Activated naive CD8-positive, alpha-beta T cell treated with anti-CD3 and anti-CD28 coated beads for 36 hours (primary cell): ENCODE results near the gene ZNF462. TPM values are rescaled to one million over a fixed set of nuclear protein-coding genes. Genes with fewer than 3 reads are reported as not detected.
"Not testable (repeated sequence)": the region's sequence is repeated elsewhere in the genome, so short reads cannot be mapped to it uniquely, and the experiment has no call there.

Experiments used
- DNase-seq: peaks from one replicate; pipeline ENCODE4 v3.0.0; 2021
- H3K27ac Mint-ChIP-seq: one replicate; pipeline ENCODE4 v1.8.0; 2022; ENCODE audit warnings: mild to moderate bottlenecking, moderate library complexity, mixed read lengths
- H3K27me3 Mint-ChIP-seq: one replicate; pipeline ENCODE4 v1.8.0; 2022; ENCODE audit warnings: mild to moderate bottlenecking, mixed read lengths
- H3K36me3 Mint-ChIP-seq: one replicate; pipeline ENCODE4 v1.8.0; 2021; ENCODE audit warnings: mild to moderate bottlenecking, mixed read lengths
- H3K4me1 Mint-ChIP-seq: one replicate; pipeline ENCODE4 v1.8.0; 2021; ENCODE audit warnings: mixed read lengths
- H3K4me3 Mint-ChIP-seq: one replicate; pipeline ENCODE4 v1.8.0; 2022; ENCODE audit warnings: mild to moderate bottlenecking, moderate library complexity, mixed read lengths
- H3K9me3 Mint-ChIP-seq: one replicate; pipeline ENCODE4 v1.8.0; 2022; ENCODE audit warnings: mixed read lengths
- total RNA-seq, 2 experiments: library from RNA; stranded (reverse); gene quantifications; one replicate each; pipeline ENCODE4 v1.2.3, GENCODE V29; 2021

Gene ZNF462
- total RNA-seq, 2 experiments from 2014 or later, result 0.23 TPM; not detected in 1

DNA sequence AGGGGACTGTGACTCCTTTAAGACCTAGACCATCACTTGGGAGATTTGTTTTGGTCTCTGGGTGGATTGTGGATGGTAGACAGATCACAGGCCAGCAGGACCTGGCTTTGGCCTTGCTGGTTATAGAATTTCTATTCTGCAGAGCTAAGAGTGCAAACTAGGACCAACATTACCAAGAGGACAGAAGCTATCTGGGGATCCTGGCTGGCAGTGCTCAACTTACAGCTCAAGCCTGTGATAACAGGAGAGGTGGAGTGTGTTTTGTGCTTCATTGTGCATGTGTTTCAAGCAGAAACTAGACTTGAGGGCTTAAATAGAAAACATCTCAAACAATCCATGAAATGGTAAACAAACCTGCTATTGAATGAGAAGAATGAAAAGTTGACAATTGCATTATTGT lies 106.7 kb downstream of the ZNF462 start:
- no peaks in the 10 kb centered on the region for H3K9me3 Mint-ChIP-seq
- H3K27ac Mint-ChIP-seq, result no peak overlapping the region
- no peak for DNase-seq
- H3K4me3 Mint-ChIP-seq, result no peak overlapping the region
- H3K27me3 Mint-ChIP-seq, result peaks cover 3% of the 10 kb centered on the region
- no peaks in the 10 kb centered on the region for H3K36me3 Mint-ChIP-seq
- peaks cover 5% of the 10 kb centered on the region for H3K4me1 Mint-ChIP-seq

DNA sequence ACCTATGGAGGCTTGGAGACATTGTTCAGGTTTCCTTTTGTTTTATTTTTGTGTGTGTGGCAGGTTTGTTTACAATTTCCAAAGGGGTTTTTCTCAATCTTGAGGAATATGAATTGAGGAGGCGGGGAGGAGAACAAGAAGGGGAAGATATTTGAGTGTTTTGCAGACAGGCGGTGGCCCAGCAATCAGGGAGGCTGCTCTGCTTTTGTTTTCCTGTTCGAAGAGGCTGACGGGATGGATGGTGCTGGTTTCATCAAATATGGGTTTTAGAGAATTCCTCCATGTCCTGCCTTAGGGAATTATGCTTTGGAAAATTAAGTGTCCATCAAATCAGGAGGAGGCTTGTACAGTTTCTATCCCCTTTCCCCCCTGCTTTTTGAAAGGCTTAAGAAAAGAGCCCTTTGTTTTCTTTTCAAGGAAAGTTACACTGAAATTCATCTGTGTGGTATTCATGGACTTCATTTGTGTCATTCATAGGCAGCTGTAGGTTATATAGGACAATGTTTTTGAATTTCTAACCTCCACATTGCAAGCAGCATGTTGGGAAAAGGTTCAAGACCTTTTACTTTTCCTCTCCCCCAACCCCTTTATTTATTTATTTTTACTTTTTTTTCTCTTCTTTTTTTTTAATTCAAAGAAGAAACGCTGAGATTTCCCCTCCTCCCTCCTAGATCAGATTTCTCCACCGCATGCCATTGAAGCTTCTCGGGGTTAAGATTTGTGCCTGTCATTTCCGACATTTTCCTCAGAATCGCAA lies 107.4 kb downstream of the ZNF462 start:
- Mint-ChIP-seq H3K9me3 (no peaks in the 10 kb centered on the region), H3K4me3 (no peak overlapping the region), H3K36me3 (no peaks in the 10 kb centered on the region), H3K4me1 (no peaks in the 10 kb centered on the region), H3K27ac (no peak overlapping the region), H3K27me3 (peaks cover 3% of the 10 kb centered on the region)
- DNase-seq, result no peak

DNA sequence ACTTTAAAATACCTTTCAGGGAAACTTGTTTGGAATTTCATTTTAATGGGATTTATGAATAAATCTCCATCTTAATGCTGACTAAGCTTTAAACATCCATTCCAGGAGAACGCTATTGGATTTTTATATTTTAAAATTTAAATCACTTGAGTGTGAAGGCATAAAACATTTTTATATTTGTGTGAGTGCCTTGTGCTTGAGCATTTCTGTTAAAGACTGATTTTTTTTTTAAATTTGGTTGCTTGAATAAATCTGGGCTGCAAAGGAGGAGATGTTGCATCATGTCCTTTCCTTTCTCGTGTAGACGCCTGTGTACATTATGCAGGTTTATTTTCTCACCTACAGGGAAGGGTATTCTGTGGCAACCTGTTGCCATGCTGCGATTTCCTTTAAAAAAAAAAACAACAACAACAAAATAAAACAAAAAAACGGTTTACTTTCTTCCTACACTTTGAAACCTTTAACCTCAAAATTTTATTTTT lies 108.1 kb downstream of the ZNF462 start:
- no peak overlapping the region for H3K4me3 Mint-ChIP-seq
- no peaks in the 10 kb centered on the region for H3K36me3 Mint-ChIP-seq
- no peak overlapping the region for H3K27ac Mint-ChIP-seq
- H3K9me3 Mint-ChIP-seq, result no peaks in the 10 kb centered on the region
- H3K27me3 Mint-ChIP-seq, result peaks cover 3% of the 10 kb centered on the region
- DNase-seq, result no peak
- no peaks in the 10 kb centered on the region for H3K4me1 Mint-ChIP-seq

DNA sequence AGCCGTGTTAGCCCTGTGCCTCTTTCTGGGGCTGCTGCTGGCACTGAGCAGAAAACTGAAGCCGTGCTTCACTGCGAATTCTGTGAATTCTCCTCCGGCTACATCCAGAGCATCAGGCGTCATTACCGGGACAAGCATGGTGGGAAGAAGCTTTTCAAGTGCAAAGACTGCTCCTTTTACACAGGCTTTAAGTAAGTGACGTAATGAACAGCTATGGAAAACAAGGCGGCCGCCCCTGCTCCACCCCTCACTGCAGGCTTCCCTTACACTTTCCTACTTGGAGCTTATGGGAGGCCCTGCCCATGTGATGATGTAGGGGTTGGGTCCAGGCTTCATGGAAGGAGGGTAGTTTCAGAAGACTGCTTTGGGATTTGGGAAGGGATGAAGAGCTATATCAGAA lies 109.1 kb downstream of the ZNF462 start:
- H3K27me3 Mint-ChIP-seq, result peaks cover 3% of the 10 kb centered on the region
- H3K4me1 Mint-ChIP-seq, result no peaks in the 10 kb centered on the region
- DNase-seq, result no peak
- no peak overlapping the region for H3K27ac Mint-ChIP-seq
- H3K36me3 Mint-ChIP-seq, result no peaks in the 10 kb centered on the region
- H3K9me3 Mint-ChIP-seq, result no peaks in the 10 kb centered on the region
- H3K4me3 Mint-ChIP-seq, result no peak overlapping the region

DNA sequence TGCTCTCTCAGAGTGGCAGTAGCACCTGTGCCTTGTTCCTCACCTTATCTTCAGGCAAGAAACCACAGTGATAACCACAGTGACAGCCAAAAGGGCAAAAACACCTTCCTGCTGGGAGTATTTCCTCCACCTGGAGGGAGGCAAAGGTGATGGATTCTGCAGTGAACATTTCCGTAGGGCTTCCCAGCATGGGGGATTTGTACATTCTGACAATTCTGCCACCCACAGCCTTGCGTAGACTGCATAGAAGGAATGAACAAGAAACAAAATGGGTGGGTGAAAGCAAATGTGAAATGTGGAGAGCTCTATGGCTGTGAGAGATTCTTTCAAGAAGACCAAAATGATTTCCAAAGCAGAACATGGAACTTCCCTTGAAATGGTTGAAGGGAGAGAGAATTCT lies 111.4 kb downstream of the ZNF462 start:
- Mint-ChIP-seq H3K27ac (no peak overlapping the region), H3K9me3 (no peaks in the 10 kb centered on the region), H3K4me3 (no peak overlapping the region), H3K36me3 (no peaks in the 10 kb centered on the region), H3K27me3 (peaks cover 3% of the 10 kb centered on the region), H3K4me1 (no peaks in the 10 kb centered on the region)
- no peak for DNase-seq

DNA sequence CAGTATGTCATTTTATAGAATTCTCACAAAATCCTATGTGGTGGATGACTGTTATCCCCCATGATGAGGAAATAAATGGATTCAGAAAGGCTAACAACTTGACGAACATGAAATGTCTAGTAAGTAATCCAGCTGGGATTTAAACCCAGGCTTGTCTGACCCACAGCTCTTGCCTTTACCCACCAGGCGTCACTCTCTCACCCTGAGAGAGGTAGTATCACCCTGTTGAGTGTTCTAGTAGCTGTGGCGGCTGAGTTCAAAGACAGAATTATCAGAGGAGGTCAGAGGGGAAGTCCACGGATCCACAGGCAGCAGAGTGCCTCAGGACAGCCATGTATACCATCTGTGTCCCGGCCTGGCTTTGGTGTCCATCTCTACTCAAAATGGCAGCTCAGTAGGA lies 113.8 kb downstream of the ZNF462 start:
- Mint-ChIP-seq H3K9me3 (no peaks in the 10 kb centered on the region), H3K4me1 (no peaks in the 10 kb centered on the region), H3K27ac (no peak overlapping the region), H3K4me3 (no peak overlapping the region), H3K36me3 (no peaks in the 10 kb centered on the region), H3K27me3 (peaks cover 3% of the 10 kb centered on the region)
- DNase-seq, result no peak

DNA sequence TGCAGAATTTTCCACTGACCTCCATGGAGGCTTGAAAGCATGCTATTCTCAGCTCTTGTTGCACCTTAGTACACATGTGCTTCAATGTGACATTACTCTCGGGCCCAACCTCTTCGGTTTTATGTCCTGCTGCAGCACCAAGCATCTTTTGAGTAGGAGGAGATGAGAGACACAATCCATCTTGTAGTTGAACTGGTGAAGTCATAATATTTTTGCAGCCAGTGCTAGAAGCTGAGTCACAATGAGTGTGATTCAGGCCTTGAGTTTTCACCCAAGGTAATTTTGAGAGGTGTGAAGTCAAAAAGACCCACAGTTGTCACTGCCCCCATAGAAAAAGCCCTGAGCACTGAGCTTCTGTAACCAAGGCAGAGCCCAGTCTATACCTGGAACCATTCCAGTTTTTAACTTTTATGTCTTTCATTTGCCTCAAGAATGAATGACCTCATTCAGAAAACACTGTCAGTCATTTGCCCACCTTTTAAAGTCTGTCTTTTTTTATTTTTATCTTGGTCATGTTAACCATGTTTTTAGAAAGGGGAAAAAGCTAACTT lies 117.7 kb downstream of the ZNF462 start:
- H3K4me1 Mint-ChIP-seq, result no peaks in the 10 kb centered on the region
- no peaks in the 10 kb centered on the region for H3K27me3 Mint-ChIP-seq
- no peaks in the 10 kb centered on the region for H3K9me3 Mint-ChIP-seq
- H3K36me3 Mint-ChIP-seq, result no peaks in the 10 kb centered on the region
- H3K4me3 Mint-ChIP-seq, result no peak overlapping the region
- H3K27ac Mint-ChIP-seq, result no peak overlapping the region
- DNase-seq, result no peak

DNA sequence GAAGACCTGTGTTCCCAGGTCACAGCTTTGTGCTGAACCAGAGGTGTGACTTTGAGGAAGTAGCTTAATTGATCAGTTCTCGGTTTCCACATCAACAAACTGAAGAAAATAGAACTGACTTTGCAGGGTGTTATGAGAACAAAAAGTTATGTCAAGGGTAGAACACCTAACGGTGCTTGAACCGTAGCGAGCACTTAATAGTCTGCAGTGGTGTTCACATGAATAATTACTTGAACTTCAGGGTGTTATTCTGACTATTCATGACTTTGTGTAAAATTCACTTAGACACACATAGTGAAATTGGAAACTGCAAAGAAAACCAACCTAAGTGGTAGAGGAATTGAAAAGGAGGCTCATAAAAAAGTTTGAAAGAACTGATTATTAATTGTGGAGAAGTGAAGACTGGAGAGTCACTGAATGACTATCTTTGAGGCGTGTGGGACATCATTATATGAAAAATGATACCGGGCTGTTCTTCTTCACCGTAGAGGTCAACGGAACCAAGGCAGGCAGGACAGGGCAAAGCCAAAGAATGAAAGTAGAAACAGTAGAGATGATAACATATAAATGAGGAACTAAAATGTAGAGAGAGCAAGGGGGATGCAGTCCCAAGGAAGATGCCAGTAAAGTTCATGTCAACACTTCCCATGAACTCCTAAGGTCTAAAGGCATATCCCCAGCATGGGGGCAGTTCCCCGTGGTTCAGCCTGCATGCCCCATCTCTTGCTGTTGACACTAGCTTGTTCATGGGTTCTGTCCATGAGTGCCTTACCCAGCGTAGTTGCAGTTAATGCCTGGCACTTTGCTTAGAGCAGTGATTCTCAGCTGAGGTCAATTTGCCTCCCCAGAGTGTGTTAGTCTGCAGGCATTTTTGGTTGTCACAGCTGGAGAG lies 118.7 kb downstream of the ZNF462 start:
- no peaks in the 10 kb centered on the region for H3K9me3 Mint-ChIP-seq
- no peak overlapping the region for H3K4me3 Mint-ChIP-seq
- no peak for DNase-seq
- H3K27me3 Mint-ChIP-seq, result no peaks in the 10 kb centered on the region
- H3K36me3 Mint-ChIP-seq, result no peaks in the 10 kb centered on the region
- no peak overlapping the region for H3K27ac Mint-ChIP-seq
- no peaks in the 10 kb centered on the region for H3K4me1 Mint-ChIP-seq

DNA sequence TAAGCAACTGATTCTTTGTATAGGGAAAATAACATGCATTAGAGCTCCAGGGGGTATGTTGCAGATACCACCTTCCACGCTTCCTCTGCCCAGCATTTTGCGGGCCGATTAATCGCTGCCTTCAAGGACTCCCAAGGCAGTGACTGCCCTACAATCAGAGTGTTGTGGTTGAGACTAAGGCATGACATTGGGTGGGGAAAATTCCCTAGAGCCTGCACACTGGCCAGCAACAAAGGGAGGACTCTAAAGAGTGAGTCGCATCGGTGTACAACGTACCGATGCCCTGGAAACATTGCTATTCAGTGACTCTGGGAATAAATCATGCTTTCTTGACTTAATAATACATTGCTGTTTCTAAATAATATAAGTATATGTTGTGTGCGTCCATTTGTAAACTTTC lies 119.7 kb downstream of the ZNF462 start:
- Mint-ChIP-seq H3K36me3 (no peaks in the 10 kb centered on the region), H3K4me3 (no peak overlapping the region), H3K9me3 (no peaks in the 10 kb centered on the region), H3K27ac (no peak overlapping the region), H3K27me3 (no peaks in the 10 kb centered on the region), H3K4me1 (no peaks in the 10 kb centered on the region)
- DNase-seq, result no peak

DNA sequence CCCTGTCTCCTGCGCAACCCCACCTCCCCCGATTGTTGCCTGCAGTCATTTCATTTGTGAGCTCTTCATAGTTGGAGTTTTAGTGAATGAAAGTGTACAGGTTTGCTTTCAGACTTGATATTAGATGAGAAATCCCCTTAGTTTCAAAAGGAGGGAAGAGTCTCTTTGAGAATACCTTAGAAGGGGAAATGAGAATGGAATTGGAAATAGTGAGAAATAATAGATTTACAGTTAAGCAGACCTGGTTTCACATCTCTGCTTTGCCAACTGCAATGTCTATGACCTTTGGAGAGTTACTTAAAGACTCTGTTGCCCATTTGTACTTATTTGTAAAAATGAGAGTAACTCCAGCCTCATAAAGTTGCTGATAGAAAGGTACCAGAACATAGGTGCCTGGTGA lies 120.4 kb downstream of the ZNF462 start:
- Mint-ChIP-seq H3K27ac (no peak overlapping the region), H3K4me1 (no peaks in the 10 kb centered on the region), H3K27me3 (no peaks in the 10 kb centered on the region), H3K9me3 (peaks cover 2% of the 10 kb centered on the region), H3K36me3 (no peaks in the 10 kb centered on the region), H3K4me3 (no peak overlapping the region)
- no peak for DNase-seq

DNA sequence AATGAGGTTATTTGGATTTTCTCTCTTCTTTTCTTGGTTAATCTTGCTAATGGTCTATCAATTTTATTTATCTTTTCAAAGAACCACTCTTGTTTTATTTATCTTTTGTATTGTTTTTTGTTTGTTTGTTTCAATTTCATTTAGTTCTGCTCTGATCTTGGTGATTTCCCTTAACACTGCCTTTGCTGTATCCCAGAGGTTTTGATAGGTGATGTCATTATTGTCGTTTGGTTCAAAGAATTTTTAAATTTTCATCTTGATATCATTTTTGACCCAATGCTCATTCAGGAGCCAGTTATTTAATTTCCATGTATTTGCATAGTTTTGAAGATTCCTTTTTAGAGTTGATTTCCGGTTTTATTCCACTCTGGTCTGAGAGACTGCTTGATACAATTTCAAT lies 126.9 kb downstream of the ZNF462 start:
- H3K4me1 Mint-ChIP-seq, H3K27ac Mint-ChIP-seq, DNase-seq, H3K9me3 Mint-ChIP-seq, H3K27me3 Mint-ChIP-seq, H3K36me3 Mint-ChIP-seq, H3K4me3 Mint-ChIP-seq: not testable (repeated sequence)

DNA sequence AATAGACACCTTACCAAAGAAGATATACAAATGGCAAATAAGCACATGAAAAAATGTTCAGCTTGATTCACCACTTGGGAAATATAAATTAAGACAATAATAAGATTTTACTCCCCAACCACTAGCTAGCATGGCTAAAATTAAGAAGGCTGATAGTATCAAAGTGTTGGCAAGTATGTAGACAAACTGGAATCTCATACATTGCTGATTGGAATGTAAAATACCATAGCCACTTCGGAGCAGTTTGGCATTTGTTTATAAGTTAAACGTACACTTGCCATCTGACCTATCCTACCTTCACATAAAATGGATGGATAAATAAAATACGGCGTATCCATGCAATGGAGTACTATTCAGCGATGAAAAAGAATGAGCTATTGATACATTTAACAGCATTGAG lies 129.2 kb downstream of the ZNF462 start:
- Mint-ChIP-seq H3K4me1 (no peaks in the 10 kb centered on the region), H3K9me3 (peaks cover 6% of the 10 kb centered on the region)

DNA sequence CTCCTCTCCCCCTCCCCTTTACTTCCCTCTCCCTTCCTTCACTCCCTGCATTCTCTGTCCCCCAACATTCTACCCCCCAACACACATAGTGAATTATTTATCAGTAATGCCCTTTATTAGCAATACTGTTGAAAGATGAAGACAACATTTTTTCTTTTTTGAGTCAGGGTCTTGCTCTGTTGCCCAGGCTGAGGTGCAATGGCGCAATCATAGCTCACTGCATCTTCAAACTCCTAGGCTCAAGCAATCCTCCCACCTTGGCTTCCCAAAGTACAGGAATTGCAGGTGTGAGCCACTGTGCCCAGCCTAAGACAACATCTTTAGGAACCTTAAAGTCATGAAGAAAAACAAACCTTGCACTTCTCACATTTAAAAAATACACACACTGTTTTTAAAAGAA lies 130.6 kb downstream of the ZNF462 start:
- no peak overlapping the region for H3K27ac Mint-ChIP-seq
- DNase-seq, result no peak
- H3K4me1 Mint-ChIP-seq, result no peaks in the 10 kb centered on the region
- H3K4me3 Mint-ChIP-seq, result no peak overlapping the region
- peaks cover 4% of the 10 kb centered on the region for H3K9me3 Mint-ChIP-seq
- H3K36me3 Mint-ChIP-seq, result no peaks in the 10 kb centered on the region
- H3K27me3 Mint-ChIP-seq, result peaks cover 4% of the 10 kb centered on the region

More for the DNA sequence above, 129.2 kb downstream of the ZNF462 start:
- Mint-ChIP-seq H3K27me3 (peaks cover 4% of the 10 kb centered on the region), H3K27ac (no peak overlapping the region), H3K36me3 (no peaks in the 10 kb centered on the region), H3K4me3 (no peak overlapping the region)
- no peak for DNase-seq

DNA sequence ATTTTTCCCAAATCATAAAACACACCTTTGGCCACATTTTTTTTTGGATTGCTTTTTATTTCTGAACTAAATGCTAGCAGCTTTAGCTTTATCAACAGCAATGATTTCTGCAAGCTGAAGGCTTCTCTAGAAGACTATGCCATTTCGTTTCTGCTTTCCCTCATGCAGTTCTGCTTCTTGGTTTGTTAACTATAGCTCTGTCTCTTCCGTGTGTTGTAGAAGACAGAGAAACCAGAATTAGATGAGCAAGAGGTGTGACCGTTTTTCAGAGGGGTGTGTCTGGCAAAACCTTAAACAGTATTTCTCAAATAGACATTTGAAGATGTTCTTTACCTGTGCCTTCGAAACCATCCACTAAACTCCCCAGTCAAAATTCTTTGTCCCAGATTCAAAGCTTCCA lies 131.5 kb downstream of the ZNF462 start:
- H3K27ac Mint-ChIP-seq, result no peak overlapping the region
- H3K36me3 Mint-ChIP-seq, result no peaks in the 10 kb centered on the region

DNA sequence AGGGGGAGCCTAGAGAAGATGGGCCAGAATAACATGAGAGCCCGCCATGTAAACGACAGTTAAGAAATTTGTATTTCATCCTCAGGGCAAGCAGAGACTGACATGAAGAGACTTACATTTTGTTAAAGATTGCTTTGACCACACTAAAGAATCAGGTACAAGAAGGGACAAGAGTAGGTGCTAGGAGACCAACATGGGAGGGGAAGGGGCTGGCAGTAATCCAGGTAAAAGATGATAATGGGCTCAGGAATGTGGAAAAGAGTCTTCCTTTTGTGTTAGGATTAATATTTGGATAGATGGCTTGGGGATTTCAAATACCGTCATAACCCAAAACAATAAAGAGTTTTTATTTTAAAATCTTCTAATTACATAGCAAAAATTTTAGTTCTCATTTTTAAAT lies 137.3 kb downstream of the ZNF462 start:
- Mint-ChIP-seq H3K9me3 (peaks cover 1% of the 10 kb centered on the region), H3K27ac (no peak overlapping the region), H3K36me3 (no peaks in the 10 kb centered on the region), H3K4me1 (no peaks in the 10 kb centered on the region), H3K27me3 (no peaks in the 10 kb centered on the region), H3K4me3 (no peak overlapping the region)
- DNase-seq, result no peak

More for the DNA sequence above, 131.5 kb downstream of the ZNF462 start:
- peaks cover 4% of the 10 kb centered on the region for H3K9me3 Mint-ChIP-seq
- no peak for DNase-seq
- no peak overlapping the region for H3K4me3 Mint-ChIP-seq
- H3K4me1 Mint-ChIP-seq, result no peaks in the 10 kb centered on the region
- peaks cover 4% of the 10 kb centered on the region for H3K27me3 Mint-ChIP-seq
